Endodermal cell (in vitro differentiated cells): ENCODE data around the gene RHEB. TPM values are rescaled to one million over a fixed set of nuclear protein-coding genes. Genes with fewer than 3 reads are reported as not detected.

Experiments used
- DNase-seq: peaks from one replicate; pipeline ENCODE4 v3.0.0-alpha.2; 2017
- H3K27ac ChIP-seq: 2 replicates; pipeline ENCODE4 v1.5.1; 2013; ENCODE audit warnings: mild to moderate bottlenecking, low read depth, low read length, moderate library complexity
- H3K27me3 ChIP-seq: 2 replicates; pipeline ENCODE4 v1.6.1; 2013; ENCODE audit warnings: mild to moderate bottlenecking, low read length, moderate library complexity; ENCODE audit not compliant: insufficient read depth, control insufficient read depth, poor library complexity, severe bottlenecking
- H3K36me3 ChIP-seq: 2 replicates; pipeline ENCODE4 v1.7.0; 2013; ENCODE audit warnings: mild to moderate bottlenecking, low read length, moderate library complexity; ENCODE audit not compliant: control insufficient read depth, insufficient read depth
- H3K4me1 ChIP-seq: one replicate; pipeline ENCODE4 v1.7.0; 2013; ENCODE audit warnings: low read length; ENCODE audit not compliant: control insufficient read depth, insufficient read depth
- H3K4me3 ChIP-seq: 2 replicates; pipeline ENCODE4 v1.5.1; 2013; ENCODE audit warnings: mild to moderate bottlenecking, low read length, moderate library complexity
- H3K9ac ChIP-seq: 2 replicates; pipeline ENCODE4 v1.6.1; 2013; ENCODE audit warnings: mild to moderate bottlenecking, low read length, moderate library complexity; ENCODE audit not compliant: poor library complexity, severe bottlenecking; ENCODE audit errors: extremely low read depth
- H3K9me3 ChIP-seq: 2 replicates; pipeline ENCODE4 v1.6.1; 2013; ENCODE audit warnings: mild to moderate bottlenecking, low read length, moderate library complexity; ENCODE audit not compliant: control insufficient read depth
- H3K27ac Mint-ChIP-seq: 2 replicates; pipeline ENCODE4 v1.8.0; 2020; ENCODE audit warnings: mixed read lengths
- H3K27me3 Mint-ChIP-seq: 2 replicates; pipeline ENCODE4 v1.8.0; 2021; ENCODE audit warnings: mild to moderate bottlenecking, mixed read lengths; ENCODE audit not compliant: insufficient read depth
- H3K36me3 Mint-ChIP-seq: 2 replicates; pipeline ENCODE4 v1.8.0; 2020; ENCODE audit warnings: low read depth, mixed read lengths
- H3K4me1 Mint-ChIP-seq: 2 replicates; pipeline ENCODE4 v1.8.0; 2020; ENCODE audit warnings: mixed read lengths
- H3K4me3 Mint-ChIP-seq: 2 replicates; pipeline ENCODE4 v1.8.0; 2020; ENCODE audit warnings: mild to moderate bottlenecking, moderate library complexity, mixed read lengths
- H3K9me3 Mint-ChIP-seq: 2 replicates; pipeline ENCODE4 v1.8.0; 2020; ENCODE audit warnings: mild to moderate bottlenecking, mixed read lengths
- CTCF ChIP-seq: fragments of 200-600 bp; sonication (generic); conservative IDR thresholded peaks from 2 replicates; pipeline ENCODE4 v1.5.0; 2021; ENCODE audit warnings: antibody characterized with exemption, mild to moderate bottlenecking
- WGBS, 2 experiments: methylation state at CpG; one replicate each; pipeline versions ENCODE4 v1.1.5 to v1.1.7; 2013; ENCODE audit warnings: missing lambda C conversion rate in 2 of 2, mixed read lengths in 1 of 2; ENCODE audit not compliant: insufficient coverage in 1 of 2, insufficient read length in 1 of 2; 5-methylcytosine and 5-hydroxymethylcytosine counted together
- total RNA-seq, 2 donors: library from RNA; stranded (reverse); fragmentation: NEBNext Ultra II Directional in 1 of 2; extraction: Animal tissue kit (Norgen Biotek cat#: 25700) in 1 of 2; gene quantifications; 2 replicates in 1 of 2; 3 replicates in 1 of 2; pipeline ENCODE4 v1.2.1, GENCODE V29; 2021

The RHEB gene
- total RNA-seq, 2 donors from 2014 or later, result 108 to 113 TPM

DNA sequence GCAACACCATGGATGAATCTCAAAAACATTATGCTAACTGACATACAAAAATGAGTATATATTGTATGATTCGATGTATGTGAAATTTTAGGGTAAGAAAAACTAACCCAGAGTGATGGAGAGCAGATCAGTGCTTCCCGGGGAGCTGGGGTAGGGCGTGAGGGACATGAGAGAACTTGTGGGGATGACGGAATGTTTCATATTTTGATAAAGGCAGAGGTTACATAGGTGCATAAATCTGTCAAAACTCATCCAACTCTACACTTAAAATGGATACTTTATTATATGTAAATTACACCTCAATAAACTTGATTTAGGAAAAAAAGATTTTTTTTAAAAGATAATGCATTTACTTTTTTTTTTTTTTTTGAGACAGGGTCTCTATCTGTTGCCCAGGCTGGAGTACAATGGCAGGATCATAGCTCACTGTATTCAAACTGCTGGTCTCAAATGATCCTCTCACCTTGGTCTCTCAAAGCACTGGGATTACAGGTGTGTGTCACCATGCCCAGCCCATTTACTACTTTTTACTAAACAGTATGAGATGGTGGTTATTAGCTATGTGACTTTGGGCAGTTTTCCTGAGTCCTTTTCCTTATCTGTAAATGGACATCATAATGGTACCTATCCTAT is 13.7 kb downstream of the RHEB start:
- no peak overlapping the region for H3K4me3 Mint-ChIP-seq
- peaks cover 4% of the 10 kb centered on the region for H3K36me3 Mint-ChIP-seq
- H3K4me3 ChIP-seq, result no peak overlapping the region
- no peak overlapping the region for H3K27ac Mint-ChIP-seq
- no peak overlapping the region for H3K9ac ChIP-seq
- no peaks in the 10 kb centered on the region for H3K9me3 Mint-ChIP-seq
- no peaks in the 10 kb centered on the region for H3K27me3 ChIP-seq
- peaks cover 33% of the 10 kb centered on the region for H3K4me1 Mint-ChIP-seq
- no peaks in the 10 kb centered on the region for H3K27me3 Mint-ChIP-seq
- H3K9me3 ChIP-seq, result no peaks in the 10 kb centered on the region
- no peaks in the 10 kb centered on the region for H3K36me3 ChIP-seq
- no peak overlapping the region for H3K27ac ChIP-seq
- no peak for DNase-seq
- 96 to 100% methylated on average over 2 to 4 of the region's 4 CpGs for WGBS, 2 experiments
- no peaks in the 10 kb centered on the region for H3K4me1 ChIP-seq
- no peak for TF ChIP-seq CTCF

GRCh38 chr7:151505433-151505832 is 14.3 kb downstream of the RHEB start:
- peaks cover 33% of the 10 kb centered on the region for H3K4me1 Mint-ChIP-seq
- TF ChIP-seq CTCF, result no peak
- no peaks in the 10 kb centered on the region for H3K9me3 ChIP-seq
- DNase-seq, result no peak
- no peaks in the 10 kb centered on the region for H3K27me3 ChIP-seq
- H3K36me3 ChIP-seq, result no peaks in the 10 kb centered on the region
- H3K9ac ChIP-seq, result no peak overlapping the region
- no peak overlapping the region for H3K4me3 Mint-ChIP-seq
- no peaks in the 10 kb centered on the region for H3K27me3 Mint-ChIP-seq
- H3K4me3 ChIP-seq, result no peak overlapping the region
- peaks cover 6% of the 10 kb centered on the region for H3K36me3 Mint-ChIP-seq
- WGBS, 2 experiments, result 86 to 100% methylated on average over 1 to 2 of the region's 2 CpGs
- peak overlapping the region; percentile 44 for H3K27ac Mint-ChIP-seq
- H3K4me1 ChIP-seq, result no peaks in the 10 kb centered on the region
- no peak overlapping the region for H3K27ac ChIP-seq
- H3K9me3 Mint-ChIP-seq, result no peaks in the 10 kb centered on the region

GRCh38 chr7:151504715-151505326 is 14.9 kb downstream of the RHEB start:
- H3K27ac ChIP-seq, result no peak overlapping the region
- no peaks in the 10 kb centered on the region for H3K9me3 ChIP-seq
- H3K4me3 ChIP-seq, result no peak overlapping the region
- no peaks in the 10 kb centered on the region for H3K4me1 ChIP-seq
- Mint-ChIP-seq H3K27ac (peak overlapping the region; percentile 44), H3K4me1 (peaks cover 29% of the 10 kb centered on the region), H3K27me3 (no peaks in the 10 kb centered on the region), H3K4me3 (no peak overlapping the region), H3K9me3 (no peaks in the 10 kb centered on the region), H3K36me3 (peaks cover 8% of the 10 kb centered on the region)
- TF ChIP-seq CTCF, result no peak
- no peak overlapping the region for H3K9ac ChIP-seq
- H3K36me3 ChIP-seq, result no peaks in the 10 kb centered on the region
- 87 to 100% methylated on average over 2 to 4 of the region's 4 CpGs for WGBS, 2 experiments
- DNase-seq, result no peak
- no peaks in the 10 kb centered on the region for H3K27me3 ChIP-seq
